HG03139 (cell line): ENCODE data around the gene USP36.
"Not testable (repeated sequence)": the region's sequence is repeated elsewhere in the genome, so short reads cannot be mapped to it uniquely, and the experiment has no call there.

Source experiments
- ATAC-seq: cut with Tn5 transposase; IDR thresholded peaks from one replicate; pipeline ENCODE4 v1.9.1; 2021; ENCODE audit not compliant: unreplicated experiment

Gene USP36

GRCh38 chr17:78840780-78841611 lies at the start of gene USP36:
Gene USP36 (minus strand): TSS chr17:78840814. CDS start chr17:78836363, 4,451 bp downstream.
- peak; percentile 91 for ATAC-seq

DNA sequence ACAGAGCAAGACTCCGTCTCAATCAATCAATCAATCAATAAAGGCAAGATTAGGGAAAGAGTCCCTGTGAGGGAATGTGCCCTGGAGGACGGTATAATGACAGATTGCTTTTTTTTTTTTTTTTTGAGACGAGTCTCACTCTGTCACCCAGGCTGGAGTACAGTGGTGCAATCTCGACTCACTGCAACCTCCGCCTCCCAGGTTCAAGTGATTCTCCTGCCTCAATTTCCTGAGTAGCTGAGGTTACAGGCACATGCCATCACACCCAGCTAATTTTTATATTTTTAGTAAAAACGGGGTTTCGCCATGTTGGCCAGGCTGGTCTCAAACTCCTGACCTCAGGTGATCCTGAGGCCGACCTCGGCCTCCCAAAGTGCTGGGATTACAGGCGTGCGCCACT lies 49.5 kb upstream of the USP36 start:
- ATAC-seq: not testable (repeated sequence)

GRCh38 chr17:78889531-78889930 lies 48.9 kb upstream of the USP36 start:
- no peak for ATAC-seq

GRCh38 chr17:78888941-78889518 lies 48.4 kb upstream of the USP36 start:
- no peak for ATAC-seq

DNA sequence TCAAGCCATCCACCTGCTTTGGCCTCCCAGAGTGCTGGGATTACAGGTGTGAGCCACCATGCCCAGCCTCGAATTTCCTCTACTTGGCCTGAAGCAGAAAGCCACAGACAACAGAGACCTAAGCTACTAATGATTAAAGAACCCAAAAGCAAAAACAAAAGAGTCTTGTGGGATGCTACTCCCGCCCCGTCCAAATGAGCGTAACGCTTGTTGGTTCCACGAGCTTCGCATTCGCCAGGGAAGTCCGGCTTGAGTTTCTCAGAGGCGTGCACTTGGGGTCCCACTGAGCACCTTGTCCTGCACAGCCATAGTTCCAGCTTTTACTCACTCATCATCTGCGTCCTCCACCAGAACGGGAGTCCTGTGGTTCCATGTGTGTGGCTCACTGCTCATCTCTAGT lies 46.3 kb upstream of the USP36 start:
- no peak for ATAC-seq

DNA sequence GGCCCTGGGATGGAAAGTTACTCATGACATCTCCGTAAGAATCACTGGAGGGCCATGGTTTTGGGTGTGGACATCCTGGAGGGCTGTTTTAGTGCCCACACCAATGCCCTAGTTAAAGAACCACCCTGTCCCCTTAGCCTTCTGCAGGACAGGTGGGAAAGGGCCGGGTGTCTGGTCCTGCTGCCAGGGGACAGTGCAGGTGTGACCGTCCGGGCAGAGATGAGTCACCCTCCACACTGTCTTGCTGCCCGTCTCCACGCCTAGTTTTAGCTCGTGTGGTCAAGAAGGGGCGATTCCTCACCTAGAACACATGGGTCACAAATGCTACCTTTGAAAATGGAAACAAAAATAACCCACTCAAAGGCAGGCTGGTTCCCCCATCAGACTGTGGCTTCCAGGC lies 45.3 kb upstream of the USP36 start:
- ATAC-seq: no peak

DNA sequence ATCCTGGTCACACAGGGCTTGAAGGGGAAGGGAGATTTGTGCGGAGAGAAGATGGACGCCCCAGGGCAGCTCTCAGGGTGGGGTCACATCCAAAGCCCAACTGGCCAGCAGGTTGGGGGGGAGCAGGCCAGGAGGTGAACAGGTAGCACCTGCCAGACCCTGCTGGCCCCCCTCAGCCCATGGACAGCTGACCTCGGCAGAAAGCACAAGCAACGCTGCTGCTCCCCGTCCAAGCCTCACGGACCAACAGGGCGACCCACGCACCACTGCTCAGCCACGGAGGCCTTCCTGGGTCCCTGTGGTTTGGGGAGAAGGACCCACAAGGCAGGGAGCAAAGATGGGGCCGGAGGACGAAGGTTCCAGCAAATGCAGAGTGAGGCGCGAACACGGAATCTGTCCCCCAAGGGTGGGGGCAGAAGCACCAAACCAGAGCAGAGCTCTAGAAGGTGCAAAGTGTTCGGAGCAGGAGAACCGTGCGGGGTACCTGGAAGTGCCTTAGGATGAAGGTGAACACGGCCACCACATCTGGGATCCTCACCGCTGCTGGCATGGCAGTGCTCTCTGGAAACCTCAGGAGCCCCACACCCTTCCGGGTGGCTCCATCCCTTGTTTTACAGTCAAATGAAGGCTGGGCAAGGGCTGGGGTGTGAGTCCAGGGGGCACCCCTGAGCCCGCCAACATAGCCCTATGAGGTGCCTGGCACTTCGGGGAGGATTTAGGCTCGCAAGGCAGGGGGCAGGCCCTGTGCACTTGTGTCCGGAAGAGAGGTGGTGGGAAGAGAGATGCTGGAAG lies 44.5 kb upstream of the USP36 start:
- ATAC-seq: no peak

DNA sequence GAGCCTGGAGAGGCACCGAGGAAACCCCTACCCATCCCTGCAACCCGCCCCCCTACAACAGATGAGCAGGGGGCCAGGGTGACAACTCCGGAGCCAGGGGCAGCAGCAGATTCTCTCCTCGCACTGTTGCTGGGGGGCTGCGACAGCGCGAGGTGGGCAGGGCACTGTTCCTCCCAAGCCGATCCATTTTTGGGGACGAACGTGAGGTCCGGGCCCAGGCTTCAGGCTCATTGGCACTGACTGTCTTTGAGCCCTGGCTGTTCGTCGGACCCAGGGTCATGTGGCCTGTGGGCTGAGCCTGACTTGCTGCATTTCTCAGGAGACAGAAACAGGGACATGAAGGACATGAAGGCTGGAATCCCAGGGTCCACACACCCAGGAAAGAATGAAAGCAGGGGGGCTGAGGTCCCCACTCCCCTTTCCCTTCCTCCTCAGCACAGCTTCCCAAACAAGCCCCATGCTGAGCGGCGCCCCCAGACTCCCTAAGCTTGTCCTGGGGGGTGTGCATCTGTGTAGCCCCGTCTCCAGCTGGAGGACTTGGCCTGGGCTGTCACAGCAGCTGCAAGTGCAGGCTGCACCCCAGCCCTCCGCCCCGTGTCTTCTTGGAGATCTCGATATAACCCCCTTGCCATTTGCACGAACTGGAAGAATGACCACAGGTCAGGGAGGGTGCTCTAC lies 43.7 kb upstream of the USP36 start:
- no peak for ATAC-seq

DNA sequence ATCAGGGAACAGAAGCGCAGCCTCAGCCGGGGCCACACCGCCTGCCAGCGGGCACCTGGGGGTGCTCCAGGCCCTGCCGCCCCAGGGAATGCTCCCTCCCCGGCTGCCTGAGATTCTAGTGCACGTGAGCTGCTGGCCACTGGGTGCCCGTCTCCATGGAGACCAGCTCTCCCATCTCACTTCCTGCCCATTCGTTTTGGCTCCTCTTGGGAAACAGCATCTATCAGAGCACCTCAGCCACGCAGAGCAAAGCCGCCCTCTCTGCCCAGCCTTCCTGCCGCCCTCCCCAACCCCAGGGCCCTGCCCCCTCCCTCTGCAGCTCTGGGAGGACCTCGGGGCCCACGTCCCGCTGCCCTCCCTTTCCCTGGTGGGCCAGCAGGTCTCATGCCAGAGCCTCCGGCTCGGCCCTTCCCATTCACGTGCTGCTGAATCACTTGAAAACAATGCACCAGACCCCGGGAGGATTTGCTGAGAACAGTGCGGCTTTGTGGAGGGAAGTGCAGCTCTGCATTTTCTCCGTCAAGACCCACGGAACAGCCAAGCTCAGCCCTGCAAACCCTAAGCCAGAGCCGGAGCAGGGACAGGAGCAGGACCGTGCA lies 43.0 kb upstream of the USP36 start:
- no peak for ATAC-seq

- no peak for ATAC-seq
These were observed 42.5 kb upstream of the USP36 start for GRCh38 chr17:78883089-78883532.

DNA sequence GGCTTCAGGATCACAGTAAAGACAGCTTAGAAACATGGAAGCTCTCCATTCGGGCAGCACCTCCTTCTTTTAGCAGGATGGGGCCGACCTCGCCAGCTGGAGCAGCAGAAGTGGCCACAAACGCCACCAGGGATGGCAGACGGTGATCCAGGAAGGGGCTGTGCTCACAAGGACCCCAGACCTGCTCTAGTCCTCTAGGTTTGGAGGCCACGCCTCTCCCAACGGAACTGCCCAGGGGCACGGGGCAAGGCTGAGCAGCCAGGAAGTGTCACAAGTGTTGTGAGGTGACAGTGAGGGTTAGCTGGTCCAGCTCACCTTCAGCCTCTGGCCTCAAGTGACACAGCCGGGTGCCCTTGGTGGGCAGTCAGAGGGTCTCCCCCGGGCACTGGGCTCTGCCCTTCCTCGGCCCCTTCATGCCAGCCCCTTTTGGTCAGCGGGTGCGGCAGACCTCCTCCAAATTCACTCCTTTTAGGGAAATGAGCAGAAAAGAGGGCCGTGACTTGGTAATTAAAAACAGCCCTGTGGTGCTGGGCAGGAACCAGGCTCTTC lies 42.0 kb upstream of the USP36 start:
- no peak for ATAC-seq

GRCh38 chr17:78879635-78880186 lies 39.1 kb upstream of the USP36 start:
- no peak for ATAC-seq

- ATAC-seq: no peak
These were observed 38.4 kb upstream of the USP36 start for GRCh38 chr17:78878871-78879527.

DNA sequence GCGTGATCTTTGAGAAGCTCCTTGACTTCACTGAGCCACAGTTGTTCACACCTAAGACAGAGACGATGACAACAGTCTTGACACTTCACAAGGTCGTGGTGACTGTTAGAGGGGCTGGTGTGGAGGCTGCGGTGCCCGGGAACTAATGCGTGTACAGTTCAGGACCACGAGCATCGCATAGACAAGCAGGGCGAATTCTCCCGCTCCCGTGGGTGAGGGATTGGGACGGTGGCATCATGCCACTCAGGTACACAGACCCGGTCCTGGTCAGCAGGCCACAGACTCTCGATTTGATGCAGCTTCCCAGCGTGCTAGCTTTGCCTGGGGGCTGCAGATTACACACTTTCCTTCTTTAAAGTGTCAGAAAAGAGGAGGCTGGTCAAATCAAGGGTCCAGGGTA lies 37.6 kb upstream of the USP36 start:
- ATAC-seq: no peak

DNA sequence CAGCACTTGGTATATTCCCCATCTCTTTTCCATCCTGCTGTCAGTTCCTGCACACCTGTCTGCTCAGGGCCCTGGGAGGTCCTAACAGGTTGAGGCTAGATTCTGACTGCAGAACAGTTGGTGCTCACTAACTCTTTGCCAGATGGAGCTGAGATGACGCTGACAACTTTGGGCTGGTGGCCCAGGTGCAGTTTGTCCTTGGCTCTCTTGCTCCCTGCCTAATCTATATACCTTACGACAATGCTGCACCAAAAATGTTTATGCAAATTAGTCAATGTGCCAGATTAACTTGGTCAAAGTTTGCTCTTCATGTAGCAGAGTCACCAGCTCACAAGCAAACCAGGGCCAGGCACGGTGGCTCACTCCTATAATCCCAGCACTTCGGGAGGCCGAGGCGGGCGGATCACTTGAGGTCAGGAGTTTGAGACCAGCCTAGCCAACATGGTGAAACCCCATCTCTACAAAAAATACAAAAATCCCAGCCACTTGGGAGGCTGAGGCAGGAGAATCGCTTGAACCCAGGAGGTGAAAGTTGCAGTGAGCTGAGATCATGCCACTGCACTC lies 36.4 kb upstream of the USP36 start:
- ATAC-seq: not testable (repeated sequence)

GRCh38 chr17:78876094-78876597 lies 35.5 kb upstream of the USP36 start:
- no peak for ATAC-seq

DNA sequence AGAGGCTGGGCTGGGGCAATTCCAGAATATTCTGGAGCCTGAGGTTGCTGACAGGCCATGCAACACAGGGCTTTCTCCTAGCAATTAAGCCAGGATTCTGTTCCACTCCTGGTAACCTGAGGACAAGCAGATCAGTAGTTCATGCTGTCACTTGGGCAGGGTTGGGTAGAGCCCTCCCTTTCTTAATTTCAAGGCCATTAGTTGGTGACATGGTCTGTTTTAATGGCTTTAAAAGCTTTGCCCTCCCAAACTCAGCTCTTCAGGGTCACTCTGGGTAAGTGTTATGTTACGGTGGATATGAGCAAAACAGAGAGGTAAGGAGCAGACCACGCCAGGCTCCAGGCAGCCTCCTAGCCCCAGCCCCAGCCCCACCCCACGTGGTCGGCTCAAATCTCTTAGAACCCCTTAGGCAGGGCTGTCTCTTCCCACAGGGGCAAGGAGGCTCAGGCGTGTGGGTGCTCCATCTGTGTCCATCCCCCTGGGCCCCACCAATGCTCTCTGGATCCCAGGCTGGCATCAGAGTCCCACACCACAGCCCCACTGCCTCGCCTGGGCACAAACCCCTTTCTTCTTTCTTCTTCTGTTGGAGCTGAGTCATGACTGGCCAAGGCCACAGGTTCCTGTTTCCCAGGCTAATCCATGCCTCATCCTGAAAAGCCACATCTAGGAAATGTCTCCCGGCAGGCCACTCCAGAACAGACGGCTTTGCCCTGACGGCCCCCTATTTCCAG lies 34.9 kb upstream of the USP36 start:
- no peak for ATAC-seq

DNA sequence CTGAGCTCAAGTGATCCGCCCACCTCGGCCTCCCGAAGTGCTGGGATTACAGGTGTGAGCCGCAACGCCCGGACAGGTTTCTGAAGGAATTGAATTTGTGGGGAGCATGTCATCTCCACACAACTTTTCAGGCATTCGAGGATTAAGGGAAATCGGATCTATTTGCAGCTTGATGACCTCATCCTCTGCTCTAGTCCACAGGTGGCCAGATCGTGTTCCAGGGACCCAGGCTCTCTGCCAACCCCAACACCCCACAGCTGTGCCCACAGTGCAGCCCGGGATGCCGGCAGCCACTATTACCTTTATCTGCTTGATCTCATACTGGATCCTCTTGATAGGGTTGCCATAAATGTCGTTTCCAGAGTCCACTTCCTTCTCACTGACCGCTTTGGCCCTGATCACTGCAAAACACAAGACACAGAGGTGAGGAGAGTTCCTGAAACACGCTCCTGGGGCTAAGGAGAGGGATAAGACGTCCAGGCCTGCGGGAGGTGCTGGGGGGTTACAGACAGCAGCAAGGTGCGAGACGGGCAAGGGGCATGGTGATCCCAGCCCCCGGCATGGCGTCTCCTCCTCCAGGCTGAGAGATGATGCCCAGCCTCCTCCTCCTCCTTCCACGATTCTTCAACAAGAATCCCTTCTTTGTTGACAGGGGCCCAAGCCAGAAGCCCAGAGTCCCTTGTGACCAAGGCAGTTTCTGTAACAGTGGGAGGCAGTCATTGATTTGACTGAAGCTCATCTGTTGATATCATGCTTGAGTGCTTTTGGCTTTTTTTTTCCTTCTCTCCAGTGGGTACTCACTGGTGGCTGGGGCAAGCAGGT lies 33.1 kb upstream of the USP36 start:
- no peak for ATAC-seq
